ENCODE measurements around the gene SNX6.
"Not testable (repeated sequence)": the region's sequence is repeated elsewhere in the genome, so short reads cannot be mapped to it uniquely, and the experiment has no call there.

SNX6 gene

GRCh38 chr14:34554540-34555250 lies 75.3 kb downstream of the SNX6 start:
- H3K27ac ChIP-seq: peak overlapping the region; percentile 42
- no peak for TF ChIP-seq CTCF (conservative IDR thresholded peaks at IDR 0.05)
- TF ChIP-seq ZFX (IDR thresholded peaks at IDR 0.05): no peak

GRCh38 chr14:34549276-34549966 lies 80.5 kb downstream of the SNX6 start:
- H3K27ac ChIP-seq: peak overlapping the region; percentile 40

- H3K27ac ChIP-seq: peak overlapping the region; percentile 40
- TF ChIP-seq ZFX (IDR thresholded peaks at IDR 0.05): no peak
- TF ChIP-seq CTCF (conservative IDR thresholded peaks at IDR 0.05): no peak
Measured at GRCh38 chr14:34548472-34548981, 81.4 kb downstream of the SNX6 start.

- not testable (repeated sequence) for H3K27ac ChIP-seq
Measured at GRCh38 chr14:34547136-34547520, 82.8 kb downstream of the SNX6 start.

GRCh38 chr14:34546272-34547135 lies 83.4 kb downstream of the SNX6 start:
- H3K27ac ChIP-seq: not testable (repeated sequence)

GRCh38 chr14:34540181-34541059 lies 89.5 kb downstream of the SNX6 start:
- peak overlapping the region; percentile 85 for H3K27ac ChIP-seq

- H3K27ac ChIP-seq: peak within 1 kb of the TSS; percentile 85
- TF ChIP-seq ZFX (IDR thresholded peaks at IDR 0.05) (peak; percentile 97), CTCF (conservative IDR thresholded peaks at IDR 0.05) (no peak; the same call in 1 of the 2 replicates)
Measured at GRCh38 chr14:34539407-34540180, 90.4 kb downstream of the SNX6 start, which contains the start of gene EAPP. Gene EAPP (minus strand): TSS chr14:34539701. CDS start chr14:34539628, 73 bp downstream.

GRCh38 chr14:34538871-34539406 lies 91.0 kb downstream of the SNX6 start:
- TF ChIP-seq ZFX (IDR thresholded peaks at IDR 0.05) (no peak), CTCF (conservative IDR thresholded peaks at IDR 0.05) (no peak)
- H3K27ac ChIP-seq: peak overlapping the region; percentile 85

DNA sequence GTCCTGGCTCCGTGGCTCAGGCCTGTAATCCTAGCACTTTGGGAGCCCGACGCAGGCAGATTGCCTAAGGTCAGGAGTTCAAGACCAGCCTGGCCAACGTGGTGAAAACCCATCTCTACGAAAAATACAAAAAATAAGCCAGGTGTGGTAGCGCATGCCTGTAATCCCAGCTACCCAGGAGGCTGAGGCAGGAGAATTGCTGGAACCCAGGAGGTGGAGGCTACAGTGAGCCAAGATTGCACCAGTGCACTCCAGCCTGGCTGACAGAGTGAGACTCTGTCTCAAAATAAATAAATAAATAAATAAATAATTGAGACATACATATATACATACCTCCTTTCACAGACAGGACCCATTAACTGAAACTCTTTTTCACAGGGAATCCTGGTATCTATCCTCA lies 91.9 kb downstream of the SNX6 start:
- not testable (repeated sequence) for H3K27ac ChIP-seq
